Tibial artery (tissue), 4 donors: ENCODE results near the gene STXBP3.

Experiments used
- DNase-seq, 2 donors: peaks; one replicate each; pipeline ENCODE4 v3.0.0-alpha.2; 2019
- H3K27ac ChIP-seq, 2 donors: fragments of 200-600 bp; sonication (generic) in 1 of 2; 1 replicate in 1 of 2; 2 replicates in 1 of 2; pipeline ENCODE4 v1.5.1; 2018 to 2019; ENCODE audit warnings: mild to moderate bottlenecking in 1 of 2
- H3K27me3 ChIP-seq, 2 donors: fragments of 200-600 bp; sonication (generic) in 1 of 2; one replicate each; pipeline versions ENCODE4 v1.5.1 to v1.6.0; 2016 to 2019
- H3K36me3 ChIP-seq, 3 donors: fragments of 200-600 bp; sonication (generic) in 2 of 3; one replicate each; pipeline ENCODE4 v1.5.1; 2016 to 2019; ENCODE audit warnings: mild to moderate bottlenecking in 2 of 3
- H3K4me1 ChIP-seq, 4 donors: fragments of 200-600 bp; sonication (generic) in 2 of 4; 1 replicate in 3 of 4; 2 replicates in 1 of 4; pipeline ENCODE4 v1.5.1; 2016 to 2019
- H3K4me3 ChIP-seq, 2 donors: fragments of 200-600 bp; sonication (generic) in 1 of 2; 1 replicate in 1 of 2; 2 replicates in 1 of 2; pipeline ENCODE4 v1.5.1; 2018 to 2019; ENCODE audit warnings: mild to moderate bottlenecking in 2 of 2
- H3K9me3 ChIP-seq, 3 donors: fragments of 200-600 bp; sonication (generic) in 1 of 3; one replicate each; pipeline ENCODE4 v1.5.1; 2016 to 2019
- CTCF ChIP-seq, 2 experiments: fragments of 200-600 bp in 1 of 2; fragments of 450-650 bp in 1 of 2; IDR thresholded peaks; one replicate each; pipeline ENCODE4 v1.5.1; 2017 to 2019; ENCODE audit warnings: antibody characterized with exemption in 2 of 2, mild to moderate bottlenecking in 1 of 2, moderate library complexity in 1 of 2
- intact Hi-C: fragments of 100-400 bp; cut with DNase I; formaldehyde crosslinking; loops from one replicate; pipeline ENCODE4 v1.15.0; 2023; ENCODE audit warnings: low total_unique reads

The STXBP3 gene

GRCh38 chr1:108750476-108751181 lies 4.2 kb downstream of the STXBP3 start:
- H3K4me1 ChIP-seq = peaks cover 0 to 38% (median 15%) of the 10 kb centered on the region in 4 donors
- no peak overlapping the region for H3K4me3 ChIP-seq
- TF ChIP-seq CTCF (IDR thresholded peaks at IDR 0.05) = no peak
- peaks cover 14 to 22% (median 19%) of the 10 kb centered on the region in 3 donors for H3K36me3 ChIP-seq
- no peaks in the 10 kb centered on the region for H3K27me3 ChIP-seq
- intact Hi-C loops = no loop called here
- H3K27ac ChIP-seq = no peak overlapping the region
- no peak for DNase-seq
- no peaks in the 10 kb centered on the region for H3K9me3 ChIP-seq

- H3K4me3 ChIP-seq = no peak overlapping the region
- no peak for DNase-seq
- intact Hi-C loops = no loop called here
- H3K36me3 ChIP-seq = peaks cover 29 to 42% (median 36%) of the 10 kb centered on the region in 3 donors
- no peak overlapping the region for H3K27ac ChIP-seq
- no peaks in the 10 kb centered on the region for H3K27me3 ChIP-seq
- TF ChIP-seq CTCF (IDR thresholded peaks at IDR 0.05) = no peak
- no peaks in the 10 kb centered on the region for H3K9me3 ChIP-seq
- peaks cover 0 to 30% (median 9%) of the 10 kb centered on the region in 4 donors for H3K4me1 ChIP-seq
Measured at GRCh38 chr1:108753363-108753762, 6.9 kb downstream of the STXBP3 start.

GRCh38 chr1:108758796-108759195 lies 12.3 kb downstream of the STXBP3 start:
- DNase-seq = no peak
- intact Hi-C loops = no loop called here
- no peak overlapping the region for H3K4me3 ChIP-seq
- no peaks in the 10 kb centered on the region for H3K9me3 ChIP-seq
- H3K36me3 ChIP-seq = peaks cover 60 to 80% (median 72%) of the 10 kb centered on the region in 3 donors
- TF ChIP-seq CTCF (IDR thresholded peaks at IDR 0.05) = no peak
- no peaks in the 10 kb centered on the region for H3K4me1 ChIP-seq
- no peak overlapping the region for H3K27ac ChIP-seq
- H3K27me3 ChIP-seq = no peaks in the 10 kb centered on the region

- peaks cover 33 to 61% (median 59%) of the 10 kb centered on the region in 3 donors for H3K36me3 ChIP-seq
- DNase-seq = no peak
- H3K27ac ChIP-seq = no peak overlapping the region
- H3K9me3 ChIP-seq = no peaks in the 10 kb centered on the region
- intact Hi-C loops = no loop called here
- H3K4me3 ChIP-seq = no peak overlapping the region
- H3K4me1 ChIP-seq = no peaks in the 10 kb centered on the region
- no peak for TF ChIP-seq CTCF (IDR thresholded peaks at IDR 0.05)
- H3K27me3 ChIP-seq = no peaks in the 10 kb centered on the region
Measured at GRCh38 chr1:108767115-108767514, 20.6 kb downstream of the STXBP3 start.

- Histone ChIP-seq H3K36me3 (peaks cover 32 to 59% (median 56%) of the 10 kb centered on the region in 3 donors), H3K4me1 (no peaks in the 10 kb centered on the region), H3K9me3 (no peaks in the 10 kb centered on the region), H3K27ac (no peak overlapping the region), H3K4me3 (no peak overlapping the region), H3K27me3 (no peaks in the 10 kb centered on the region)
- no peak for TF ChIP-seq CTCF (IDR thresholded peaks at IDR 0.05)
- no peak for DNase-seq
- intact Hi-C loops = no loop called here
Measured at GRCh38 chr1:108767708-108768107, 21.2 kb downstream of the STXBP3 start.
